IMR-90 (cell line): Measurements from ENCODE around the gene REN.

Experiments
- MAZ ChIP-seq: IDR thresholded peaks from 2 replicates; pipeline ENCODE4 v1.6.1; 2012; ENCODE audit warnings: low read depth, mild to moderate bottlenecking, low read length, improper control_type of control experiment, moderate library complexity, borderline replicate concordance
- RAD21 ChIP-seq: IDR thresholded peaks from 2 replicates; pipeline ENCODE4 v1.6.1; 2012; ENCODE audit warnings: low read length, improper control_type of control experiment
- TF ChIP-seq, protein P1 (sequence below): conservative IDR thresholded peaks from 2 replicates; pipeline ENCODE4 v1.5.1; 2012; ENCODE audit warnings: mild to moderate bottlenecking, low read depth, low read length, improper control_type of control experiment

DNA sequence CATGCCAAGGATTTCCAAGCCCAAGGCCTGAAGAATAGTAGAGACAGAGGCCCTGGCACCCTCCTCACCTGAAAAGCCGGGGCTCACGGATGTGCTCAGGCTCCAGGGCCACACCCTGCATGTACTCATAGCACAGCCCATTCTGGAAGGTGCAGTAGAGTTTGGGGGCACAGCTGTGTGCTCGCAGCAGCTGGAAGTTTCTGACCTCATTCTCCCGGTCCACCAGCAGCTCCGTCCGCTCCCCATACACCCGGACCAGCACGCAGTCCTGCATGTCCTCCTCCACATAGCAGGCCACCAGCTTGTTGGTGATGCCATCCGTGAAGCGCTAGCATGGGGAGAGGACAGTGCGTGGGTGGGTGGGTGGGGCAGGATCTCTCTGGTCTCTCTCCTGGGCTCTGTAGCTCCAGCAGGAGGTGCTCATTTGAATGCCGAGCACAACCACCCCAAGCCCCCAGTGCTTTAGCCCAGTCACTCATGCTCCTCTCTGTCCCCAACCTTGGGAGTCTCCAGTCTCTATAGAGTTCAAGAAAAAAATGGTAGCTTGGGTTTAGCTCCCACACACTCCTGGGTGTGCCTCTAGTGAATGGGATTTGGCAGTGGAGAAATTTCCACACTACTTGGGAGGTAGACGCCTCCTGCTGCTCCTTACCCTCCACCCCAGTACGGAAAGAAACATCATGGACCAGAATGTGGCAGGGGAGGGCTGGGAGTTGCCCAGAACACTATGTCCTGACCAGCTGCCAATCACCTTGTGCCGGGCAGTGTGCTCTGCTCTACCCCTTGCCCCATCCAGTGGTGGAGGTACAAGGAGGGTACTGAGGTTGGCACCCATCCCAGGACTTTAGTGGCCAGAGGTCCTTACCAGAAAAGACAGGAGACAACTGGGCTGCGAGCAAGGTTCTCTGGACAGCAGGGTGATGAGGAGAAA, 16.2 kb downstream of the REN start:
- TF ChIP-seq, protein P1, sequence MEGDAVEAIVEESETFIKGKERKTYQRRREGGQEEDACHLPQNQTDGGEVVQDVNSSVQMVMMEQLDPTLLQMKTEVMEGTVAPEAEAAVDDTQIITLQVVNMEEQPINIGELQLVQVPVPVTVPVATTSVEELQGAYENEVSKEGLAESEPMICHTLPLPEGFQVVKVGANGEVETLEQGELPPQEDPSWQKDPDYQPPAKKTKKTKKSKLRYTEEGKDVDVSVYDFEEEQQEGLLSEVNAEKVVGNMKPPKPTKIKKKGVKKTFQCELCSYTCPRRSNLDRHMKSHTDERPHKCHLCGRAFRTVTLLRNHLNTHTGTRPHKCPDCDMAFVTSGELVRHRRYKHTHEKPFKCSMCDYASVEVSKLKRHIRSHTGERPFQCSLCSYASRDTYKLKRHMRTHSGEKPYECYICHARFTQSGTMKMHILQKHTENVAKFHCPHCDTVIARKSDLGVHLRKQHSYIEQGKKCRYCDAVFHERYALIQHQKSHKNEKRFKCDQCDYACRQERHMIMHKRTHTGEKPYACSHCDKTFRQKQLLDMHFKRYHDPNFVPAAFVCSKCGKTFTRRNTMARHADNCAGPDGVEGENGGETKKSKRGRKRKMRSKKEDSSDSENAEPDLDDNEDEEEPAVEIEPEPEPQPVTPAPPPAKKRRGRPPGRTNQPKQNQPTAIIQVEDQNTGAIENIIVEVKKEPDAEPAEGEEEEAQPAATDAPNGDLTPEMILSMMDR, result no peak
- TF ChIP-seq RAD21 (no peak), MAZ (no peak)
